Activated CD4-positive, CD25-positive, alpha-beta regulatory T cell treated with anti-CD3 and anti-CD28 coated beads, Interleukin-2, amount 50 U/mL, for 16 hours (primary cell): Measurements from ENCODE around the gene GRPEL2.
"Not testable (repeated sequence)": the region's sequence is repeated elsewhere in the genome, so short reads cannot be mapped to it uniquely, and the experiment has no call there.

Source experiments
- DNase-seq: peaks from one replicate; pipeline ENCODE4 v3.0.0-alpha.2; 2020; ENCODE audit warnings: low read depth, low spot score

Gene GRPEL2

GRCh38 chr5:149376711-149377447 lies 31.6 kb downstream of the GRPEL2 start:
- DNase-seq: no peak

DNA sequence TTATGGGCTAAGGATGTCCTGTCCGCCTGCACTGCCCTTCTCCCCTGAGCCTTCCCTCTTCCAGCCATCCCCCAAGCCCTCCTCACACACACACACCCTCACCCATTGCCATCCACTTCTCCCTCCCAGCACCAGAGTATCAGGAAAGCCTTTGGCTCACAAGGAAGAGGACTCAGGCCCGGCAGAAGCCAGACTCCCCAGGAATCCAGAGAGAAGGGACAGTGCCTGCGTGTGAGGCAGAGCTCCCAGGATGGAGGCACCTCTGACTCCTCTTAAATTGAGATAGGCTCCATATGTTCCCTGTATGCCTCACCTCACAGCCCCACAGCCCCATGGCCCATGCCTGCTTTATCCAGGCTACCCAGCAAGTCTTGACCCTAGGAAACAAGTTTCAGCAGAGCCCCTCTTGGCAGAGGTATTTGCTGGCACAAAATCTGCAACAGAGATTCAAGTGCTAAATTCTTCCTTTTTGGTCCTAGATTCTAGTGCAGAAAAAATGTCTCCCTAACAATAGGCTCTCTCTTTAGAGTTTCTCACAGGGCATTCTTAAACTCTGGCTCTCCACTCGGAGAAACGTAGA lies 33.0 kb downstream of the GRPEL2 start:
- no peak for DNase-seq

DNA sequence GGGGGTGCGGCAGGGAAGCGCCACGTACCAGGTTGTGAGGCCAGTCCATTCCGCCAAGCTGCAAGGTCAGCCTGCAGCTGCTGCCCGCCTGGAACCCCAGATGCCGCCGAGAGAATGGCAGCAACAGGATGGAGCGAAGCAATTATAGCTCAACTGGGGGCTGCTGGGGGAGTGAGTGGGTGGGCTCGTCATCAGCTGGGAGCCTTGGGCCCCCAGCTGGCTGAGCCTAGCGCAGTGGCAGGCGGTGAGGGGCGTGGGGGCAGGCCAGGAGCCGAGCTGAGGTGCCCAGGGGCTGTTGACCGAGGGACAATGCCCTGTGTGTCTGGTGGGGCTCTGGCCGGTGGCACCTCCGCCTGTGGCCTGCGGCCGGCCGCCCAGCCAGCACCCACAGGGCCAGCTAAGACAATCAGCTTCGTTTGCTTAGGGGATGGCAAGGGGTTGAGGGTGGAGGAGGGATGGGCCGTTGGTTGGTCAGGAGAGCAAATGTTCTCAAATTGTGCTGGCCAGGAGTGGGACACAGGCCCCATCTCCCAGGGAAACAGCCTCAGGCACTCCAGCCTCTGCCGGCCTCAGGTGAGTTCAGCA lies 34.0 kb downstream of the GRPEL2 start, which contains the start of gene IL17B:
Gene IL17B (minus strand): TSS at position 116 of the 585 bp plus-strand sequence. CDS start 67 bp downstream, at position 49.
- no peak for DNase-seq

GRCh38 chr5:149379818-149380374 lies 34.6 kb downstream of the GRPEL2 start:
- no peak for DNase-seq

DNA sequence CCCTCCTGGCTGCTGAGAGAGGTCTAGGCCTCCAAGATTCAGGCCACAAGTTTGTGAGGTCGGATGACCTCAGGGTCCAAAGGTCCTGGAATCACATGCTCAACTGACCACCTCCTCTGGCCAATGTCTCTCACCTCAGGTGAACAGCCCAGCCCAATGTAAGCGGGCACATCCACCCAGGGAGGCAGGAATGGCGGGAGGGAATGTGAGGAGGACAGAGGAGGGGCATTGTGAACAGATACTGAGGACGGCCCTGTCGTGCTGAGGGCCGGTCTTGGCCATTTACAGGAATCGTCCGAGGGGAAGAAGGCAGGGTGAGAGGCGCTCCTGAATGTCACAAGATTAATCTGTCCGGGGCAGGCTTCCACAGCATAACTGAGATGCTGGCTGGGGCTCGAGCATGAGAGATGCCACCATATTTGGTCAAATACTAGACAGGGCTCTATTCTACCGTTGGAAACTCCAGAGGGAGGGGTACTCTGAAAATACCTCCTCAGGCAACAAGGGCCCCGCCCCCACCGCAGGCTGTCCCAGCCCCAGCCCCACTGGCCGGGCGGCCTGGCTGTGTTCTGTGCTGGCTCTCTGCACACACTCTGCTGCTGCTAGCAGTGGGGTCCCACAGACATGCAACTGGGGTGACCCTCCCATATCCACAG lies 35.3 kb downstream of the GRPEL2 start:
- no peak for DNase-seq

DNA sequence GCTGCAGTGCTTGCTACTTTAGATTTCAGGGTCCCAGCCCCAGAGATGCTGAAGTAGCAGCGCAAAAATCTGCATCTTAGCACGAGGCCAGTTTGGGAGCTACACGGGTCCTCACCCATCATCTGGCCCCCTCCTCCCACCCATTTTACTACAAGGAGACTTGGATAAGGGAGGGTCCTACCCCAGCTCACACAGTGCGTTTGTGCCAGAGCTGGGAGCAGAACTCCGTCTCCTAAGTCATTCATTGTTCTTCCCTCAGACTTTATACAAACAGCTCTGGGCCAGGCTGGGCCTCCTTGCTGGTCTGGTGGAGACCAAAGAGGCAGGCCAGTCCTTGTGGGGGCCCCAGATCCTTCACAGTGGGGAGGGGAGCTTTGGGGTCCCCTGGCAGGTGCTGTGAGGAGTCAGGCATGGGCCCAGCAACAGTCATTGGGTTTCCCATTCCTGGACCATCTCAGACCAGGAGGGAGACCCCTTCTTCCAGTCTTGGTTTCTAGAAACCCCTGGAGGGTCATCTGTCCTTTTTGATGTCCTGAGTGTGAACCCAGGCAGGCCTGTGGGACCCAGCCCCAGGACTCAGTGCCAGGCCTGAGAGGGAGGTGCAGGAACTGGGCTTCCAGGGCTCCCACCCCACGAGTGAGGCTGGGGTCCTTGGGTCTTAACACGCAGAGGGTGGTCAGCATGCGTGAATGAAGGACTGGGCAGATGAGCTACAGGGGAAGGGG lies 36.1 kb downstream of the GRPEL2 start:
- DNase-seq: no peak

DNA sequence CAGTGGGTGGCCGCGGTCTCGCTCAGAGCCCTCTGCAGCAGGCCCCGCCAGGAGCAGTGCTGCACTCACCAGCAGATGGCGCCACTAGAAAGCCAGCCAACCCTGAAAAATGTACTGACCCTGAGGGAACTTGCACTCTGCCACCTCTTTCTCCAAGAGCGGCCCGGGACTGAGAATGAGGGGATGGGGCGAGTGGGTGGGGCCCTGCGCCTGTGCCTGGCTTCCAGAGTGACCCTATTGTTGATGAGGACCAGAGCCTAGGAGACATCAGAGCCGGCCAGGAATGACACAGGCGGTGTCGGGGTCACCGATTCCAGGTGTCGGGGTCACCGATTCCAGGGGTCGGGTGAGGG lies 36.7 kb downstream of the GRPEL2 start:
- DNase-seq: peak; percentile 61

GRCh38 chr5:149382517-149383220 lies 37.4 kb downstream of the GRPEL2 start:
- no peak for DNase-seq

DNA sequence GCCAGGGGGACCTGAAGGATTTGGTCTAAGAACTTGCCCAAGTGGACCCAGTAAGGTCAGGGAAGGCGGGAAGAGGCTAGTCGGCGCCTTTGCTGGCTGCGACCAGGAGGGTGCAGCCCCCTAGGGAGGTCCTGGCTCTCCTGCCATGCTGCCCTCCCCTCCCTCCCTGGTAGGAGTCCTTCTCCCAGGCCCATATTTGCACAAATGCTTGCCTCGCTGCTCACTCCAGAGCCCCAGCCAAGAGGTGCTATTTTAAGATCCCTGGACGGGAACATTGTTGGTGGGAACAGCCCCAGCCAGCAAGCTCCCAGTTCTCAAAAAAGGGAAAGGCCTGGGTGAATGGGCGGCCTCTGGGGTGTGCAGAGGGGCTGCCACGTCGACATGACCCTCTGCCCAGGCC lies 38.1 kb downstream of the GRPEL2 start:
- no peak for DNase-seq

- no peak for DNase-seq
Measured at GRCh38 chr5:149386166-149386565, 40.9 kb downstream of the GRPEL2 start.

GRCh38 chr5:149387081-149387631 lies 41.9 kb downstream of the GRPEL2 start:
- no peak for DNase-seq

DNA sequence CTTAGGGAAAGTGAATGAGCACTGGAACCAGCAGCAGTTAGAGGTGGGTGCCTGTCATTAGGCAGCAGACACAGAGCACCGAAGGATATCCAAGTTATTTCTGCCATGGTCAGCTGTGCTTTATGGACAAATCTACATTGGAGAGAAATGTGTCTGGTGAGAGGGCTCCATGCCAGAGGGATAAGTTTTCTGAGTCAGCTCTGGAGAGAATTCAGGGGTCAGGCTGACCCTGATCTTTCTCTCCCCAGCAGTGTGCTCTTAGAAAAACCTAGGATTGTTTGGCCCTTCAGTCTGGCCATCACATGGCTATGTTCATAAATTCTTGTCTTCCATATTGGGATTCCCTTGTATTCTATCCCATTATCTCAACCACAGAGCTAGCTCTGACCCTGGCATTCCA lies 42.7 kb downstream of the GRPEL2 start:
- no peak for DNase-seq

- no peak for DNase-seq
Measured at GRCh38 chr5:149388498-149389190, 43.3 kb downstream of the GRPEL2 start.

- no peak for DNase-seq
Measured at GRCh38 chr5:149389552-149390495, 44.5 kb downstream of the GRPEL2 start.

DNA sequence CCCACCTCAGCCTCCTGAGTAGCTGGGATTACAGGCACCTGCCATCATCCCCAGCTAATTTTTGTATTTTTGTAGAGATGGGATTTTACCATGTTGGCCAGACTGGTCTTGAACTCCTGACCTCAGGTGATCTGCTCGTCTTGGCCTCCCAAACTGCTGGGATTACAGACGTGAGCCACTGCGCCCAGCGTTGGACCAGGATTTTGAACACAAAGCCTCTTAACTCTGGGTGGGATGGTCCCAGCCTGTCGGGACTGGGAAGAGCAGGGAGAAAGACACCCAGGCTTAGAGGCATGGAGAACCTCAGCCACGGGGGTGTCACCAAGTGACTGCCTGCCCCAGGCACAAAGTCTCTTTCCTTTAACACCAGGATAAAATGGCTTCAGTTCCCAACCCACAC lies 45.8 kb downstream of the GRPEL2 start:
- not testable (repeated sequence) for DNase-seq

DNA sequence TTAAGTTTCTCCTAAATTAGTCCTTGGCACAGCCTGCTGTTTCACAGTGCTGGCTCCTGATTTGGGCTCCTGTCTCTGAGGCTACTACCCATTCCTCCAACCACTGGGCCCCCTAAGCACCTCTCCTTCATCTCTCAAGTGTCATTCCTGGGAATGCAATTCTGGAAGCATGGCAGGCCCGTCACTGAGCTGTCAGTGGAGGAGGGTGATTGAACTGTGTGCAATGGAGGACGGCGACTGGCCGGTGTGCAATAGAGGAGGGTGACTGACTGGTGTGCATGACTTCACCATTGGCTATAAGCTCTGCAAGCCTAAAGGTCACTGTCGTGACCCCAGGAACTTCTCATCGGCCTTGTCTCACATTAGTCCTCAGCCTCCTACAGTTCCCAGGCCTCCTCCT lies 46.2 kb downstream of the GRPEL2 start:
- DNase-seq: no peak

DNA sequence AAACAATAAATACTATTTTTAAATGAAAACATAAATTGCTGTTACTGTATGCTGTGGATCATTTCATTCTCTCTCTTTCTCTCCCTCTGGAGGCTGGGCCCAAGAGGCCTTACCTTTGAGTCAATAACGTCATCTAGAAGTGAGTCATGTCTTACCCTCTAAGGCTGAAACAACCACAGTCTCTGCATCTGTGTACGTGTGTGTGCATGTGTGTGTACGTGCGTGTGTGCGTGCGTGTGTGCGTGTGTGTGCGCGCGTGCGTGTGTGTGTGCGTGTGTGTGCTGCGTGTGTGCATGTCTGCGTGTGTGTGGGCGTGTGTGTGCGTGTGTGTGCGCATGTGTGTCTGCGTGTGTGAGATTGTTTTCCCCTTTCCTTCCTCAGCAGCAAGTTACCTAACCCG lies 47.4 kb downstream of the GRPEL2 start:
- no peak for DNase-seq

- not testable (repeated sequence) for DNase-seq
Measured at GRCh38 chr5:149394996-149395395, 49.7 kb downstream of the GRPEL2 start.

DNA sequence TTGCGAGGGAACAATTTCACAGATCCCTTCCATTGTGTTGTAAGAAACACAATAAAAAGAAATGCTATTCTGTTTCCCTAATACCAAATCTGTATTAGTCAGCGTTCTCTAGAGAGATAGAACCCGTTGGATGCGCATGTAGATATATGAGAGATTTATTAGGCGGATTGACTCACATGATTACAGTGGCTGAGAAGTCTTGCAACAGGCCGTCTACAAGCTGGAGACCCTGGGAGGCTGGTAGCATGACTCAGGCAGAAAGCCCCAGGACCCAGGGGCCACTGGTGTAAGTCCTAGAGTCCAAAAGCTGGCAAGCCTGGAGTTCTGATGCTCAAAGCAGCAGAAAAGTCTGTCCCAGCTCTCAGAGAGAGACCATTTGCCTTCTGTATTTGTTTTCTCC lies 52.2 kb downstream of the GRPEL2 start:
- DNase-seq: no peak
